OCI-LY3 (cell line): ENCODE measurements around the gene ZRANB1.

Source experiments
- CTCF ChIP-seq: fragments of 200-600, 300-600 bp; sonication (generic); IDR thresholded peaks from 2 replicates; pipeline ENCODE4 v1.5.1; 2014; ENCODE audit warnings: antibody characterized with exemption, low read length, low read depth
- EZH2phosphoT487 ChIP-seq: fragments of 200-600 bp; shearing (Covaris generic); IDR thresholded peaks from 2 replicates; pipeline ENCODE4 v1.6.1; 2018; ENCODE audit warnings: antibody characterized with exemption, mixed run types, low read depth

GRCh38 chr10:124994573-124995473 is 52.9 kb downstream of the ZRANB1 start:
- no peak for TF ChIP-seq CTCF
- no peak for TF ChIP-seq EZH2phosphoT487
